HG03457 (cell line): ENCODE results near the gene ARHGEF16.

ENCODE experiments used
- ATAC-seq: cut with Tn5 transposase; IDR thresholded peaks from one replicate; pipeline ENCODE4 v1.9.1; 2021; ENCODE audit warnings: moderate number of reproducible peaks; ENCODE audit not compliant: unreplicated experiment

The ARHGEF16 gene

DNA sequence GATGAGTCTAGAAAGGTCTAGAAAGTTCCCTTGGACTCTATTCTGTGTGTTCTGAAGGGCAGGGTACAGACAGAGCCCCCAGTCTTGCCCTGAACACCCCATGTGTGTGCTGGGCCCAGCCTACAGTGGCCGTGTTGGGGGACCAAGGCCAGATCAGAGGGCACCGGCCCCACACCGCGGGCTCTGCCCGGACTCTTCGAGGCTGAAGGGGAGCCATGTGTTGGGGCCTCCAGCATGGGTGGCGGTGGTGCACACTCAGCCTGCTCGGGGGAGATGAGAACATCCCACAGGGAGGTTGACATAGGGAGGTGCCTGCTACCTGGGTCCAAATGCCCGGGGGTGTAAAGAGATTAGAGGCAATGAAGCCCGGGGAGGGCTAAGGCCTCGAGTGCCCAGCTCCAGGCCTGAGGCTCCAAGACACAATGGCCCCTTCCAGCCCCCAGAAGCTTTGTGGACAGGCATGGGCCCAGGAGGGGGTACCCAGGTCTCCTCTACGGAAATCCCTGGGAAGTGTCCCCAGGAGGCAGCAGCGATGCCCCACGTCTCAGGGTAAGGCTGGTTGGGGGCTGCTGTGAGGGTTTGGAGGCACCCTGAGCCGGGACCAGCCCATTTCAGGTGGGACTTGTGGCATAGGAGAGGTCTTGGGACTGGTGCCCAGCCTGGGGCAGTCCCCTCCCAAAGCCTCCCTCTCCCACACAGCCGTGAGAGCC lies 12.1 kb downstream of the ARHGEF16 start:
- ATAC-seq, result no peak

DNA sequence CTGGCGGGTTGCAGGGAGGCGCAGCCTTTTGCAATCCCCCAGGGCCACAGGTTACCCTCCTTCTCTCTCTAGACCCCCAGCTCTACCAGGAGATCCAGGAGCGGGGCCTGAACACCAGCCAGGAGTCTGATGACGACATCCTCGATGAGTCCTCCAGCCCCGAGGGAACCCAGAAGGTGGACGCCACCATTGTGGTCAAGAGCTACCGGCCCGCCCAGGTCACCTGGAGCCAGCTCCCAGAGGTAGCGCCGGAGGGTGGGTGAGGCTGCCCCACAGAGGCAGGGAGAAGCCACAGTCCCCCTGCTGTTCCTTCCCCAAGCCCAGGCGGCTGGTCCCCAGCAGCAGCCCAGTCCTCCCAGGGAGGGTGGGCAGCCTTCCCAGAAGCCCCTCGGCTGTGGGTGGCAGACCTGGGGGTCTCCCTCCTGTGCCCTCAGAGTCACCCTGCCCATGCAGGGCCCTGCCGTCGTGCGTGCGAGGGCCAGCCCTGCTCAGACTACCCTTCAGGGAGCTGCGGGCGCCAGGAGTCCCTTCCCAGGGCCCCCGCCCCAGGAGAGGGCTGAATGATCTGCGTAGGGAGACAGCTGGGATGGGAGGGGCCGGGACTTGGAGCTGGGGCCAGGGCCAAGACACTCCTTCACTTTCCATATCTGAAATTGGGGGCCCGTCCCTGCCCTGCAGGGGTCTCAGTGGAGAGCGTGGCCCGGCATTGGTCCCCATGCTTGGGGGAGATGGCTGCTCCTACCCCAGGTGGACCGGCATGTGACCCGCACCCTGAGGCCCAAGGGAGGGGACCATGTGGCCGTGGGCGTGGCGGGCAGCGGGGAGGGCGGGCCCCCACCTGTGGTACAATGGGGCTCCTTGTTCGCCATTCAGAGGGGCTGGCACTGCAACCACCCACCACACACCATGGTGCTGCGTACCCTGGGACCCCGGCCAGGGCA lies 12.9 kb downstream of the ARHGEF16 start:
- ATAC-seq, result no peak

DNA sequence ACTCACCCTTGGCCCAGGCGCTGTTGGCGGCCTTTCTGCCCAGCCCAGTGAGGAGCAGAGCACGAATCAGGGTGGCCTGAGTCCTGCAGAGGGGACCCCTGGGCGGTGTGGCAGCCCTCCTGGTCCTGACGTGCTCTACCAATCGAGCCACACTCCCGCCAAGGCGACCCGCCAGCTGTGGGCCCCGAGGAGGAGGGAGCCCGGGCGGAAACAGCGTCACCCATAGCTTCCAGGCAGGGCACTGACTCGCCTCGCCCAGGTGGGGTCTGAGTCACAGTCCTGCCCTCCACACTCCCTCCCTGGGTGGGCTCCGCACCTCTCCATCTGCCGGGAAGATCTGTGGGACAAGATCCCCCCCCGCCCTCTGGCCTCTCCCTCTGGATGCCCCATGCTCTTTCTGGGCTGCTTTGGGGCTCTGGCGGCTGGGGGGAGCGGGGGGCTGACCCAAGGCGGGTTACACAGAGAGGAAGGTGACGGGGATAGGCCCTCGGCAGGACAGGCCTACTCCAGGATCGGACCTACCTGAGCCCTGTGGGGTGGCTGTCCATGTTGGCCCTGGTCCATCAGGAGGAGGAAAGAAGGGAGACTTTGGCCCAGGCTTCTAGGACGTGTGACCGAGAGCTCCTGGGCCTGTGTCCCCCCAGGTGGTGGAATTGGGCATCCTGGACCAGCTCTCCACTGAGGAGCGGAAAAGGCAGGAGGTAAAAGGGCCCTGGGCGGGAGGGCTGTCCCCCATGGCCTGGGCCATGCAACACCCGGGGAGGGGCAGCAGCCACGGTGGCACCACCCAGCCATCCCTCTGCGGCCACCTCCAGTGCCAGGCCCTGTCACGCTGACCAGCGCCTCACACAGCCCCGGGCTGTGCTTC lies 14.0 kb downstream of the ARHGEF16 start:
- no peak for ATAC-seq

DNA sequence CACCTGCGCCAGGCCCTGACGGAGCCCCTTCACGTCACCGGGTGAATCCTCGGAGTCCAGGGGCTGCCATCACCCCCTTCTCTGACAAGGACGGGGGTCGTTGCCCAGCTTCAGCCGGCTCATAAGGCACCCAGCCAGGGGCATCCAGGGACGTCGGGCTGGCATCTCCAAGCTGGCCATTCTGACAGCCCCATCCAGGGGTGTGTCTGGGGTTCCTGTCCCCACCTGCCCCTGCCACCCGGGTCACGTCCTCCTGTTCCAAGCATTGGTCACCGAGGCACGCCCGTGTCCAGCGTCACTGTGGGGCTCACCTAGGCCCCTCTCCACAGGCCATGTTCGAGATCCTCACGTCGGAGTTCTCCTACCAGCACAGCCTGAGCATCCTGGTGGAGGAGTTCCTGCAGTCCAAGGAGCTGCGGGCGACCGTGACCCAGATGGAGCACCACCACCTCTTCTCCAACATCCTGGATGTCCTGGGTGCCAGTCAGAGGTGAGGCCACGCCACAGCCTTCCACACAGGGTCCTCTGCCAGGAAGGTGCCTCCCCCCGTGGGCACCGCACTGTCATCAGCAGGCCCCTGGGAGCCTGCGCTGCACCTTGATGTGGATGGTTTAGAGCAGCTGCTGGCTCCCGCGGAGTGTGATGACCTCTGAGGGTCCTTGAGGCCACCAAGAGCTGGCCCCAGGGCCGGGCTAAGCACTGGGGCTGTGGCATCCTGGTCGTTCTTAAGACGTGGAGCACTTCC lies 14.8 kb downstream of the ARHGEF16 start:
- ATAC-seq, result no peak

DNA sequence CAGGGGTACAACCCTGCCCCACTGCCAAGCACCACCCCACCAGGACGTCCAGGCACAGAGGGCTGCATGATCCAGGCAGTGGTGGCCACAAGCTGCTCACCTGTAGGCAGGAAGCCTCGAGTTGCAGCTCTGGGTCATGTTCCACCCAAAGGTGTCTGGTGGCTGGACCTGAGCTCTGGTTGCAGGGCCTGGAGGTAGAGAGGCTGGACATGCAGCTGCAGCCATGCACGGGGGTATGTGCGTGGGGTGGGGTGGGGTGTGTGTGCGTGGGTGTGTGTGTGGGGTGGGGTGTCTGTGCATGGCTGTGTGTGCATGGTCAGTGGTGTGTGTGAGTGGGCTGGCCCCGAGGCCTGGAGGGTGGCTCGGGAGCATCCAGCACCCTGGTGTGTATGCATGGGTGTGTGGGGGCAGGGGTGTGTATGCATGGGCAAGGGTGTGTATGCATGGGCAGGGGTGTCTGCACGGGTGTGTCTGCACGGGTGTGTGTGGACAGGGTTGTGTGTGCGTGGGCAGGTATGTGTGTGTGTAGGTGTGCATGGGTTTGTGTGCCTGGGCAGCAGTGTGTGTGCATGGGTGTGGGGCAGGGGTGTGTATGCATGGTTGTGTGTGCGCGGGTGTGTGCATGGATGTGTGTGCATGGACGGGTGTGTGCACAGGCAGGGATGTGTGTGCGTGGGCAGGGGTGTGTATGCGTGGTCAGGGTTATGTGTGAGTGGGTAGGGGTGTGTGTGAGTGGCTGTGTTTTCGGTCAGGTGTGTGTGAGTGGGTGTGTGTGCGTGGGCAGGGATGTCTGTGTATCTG lies 15.6 kb downstream of the ARHGEF16 start:
- ATAC-seq, result no peak

DNA sequence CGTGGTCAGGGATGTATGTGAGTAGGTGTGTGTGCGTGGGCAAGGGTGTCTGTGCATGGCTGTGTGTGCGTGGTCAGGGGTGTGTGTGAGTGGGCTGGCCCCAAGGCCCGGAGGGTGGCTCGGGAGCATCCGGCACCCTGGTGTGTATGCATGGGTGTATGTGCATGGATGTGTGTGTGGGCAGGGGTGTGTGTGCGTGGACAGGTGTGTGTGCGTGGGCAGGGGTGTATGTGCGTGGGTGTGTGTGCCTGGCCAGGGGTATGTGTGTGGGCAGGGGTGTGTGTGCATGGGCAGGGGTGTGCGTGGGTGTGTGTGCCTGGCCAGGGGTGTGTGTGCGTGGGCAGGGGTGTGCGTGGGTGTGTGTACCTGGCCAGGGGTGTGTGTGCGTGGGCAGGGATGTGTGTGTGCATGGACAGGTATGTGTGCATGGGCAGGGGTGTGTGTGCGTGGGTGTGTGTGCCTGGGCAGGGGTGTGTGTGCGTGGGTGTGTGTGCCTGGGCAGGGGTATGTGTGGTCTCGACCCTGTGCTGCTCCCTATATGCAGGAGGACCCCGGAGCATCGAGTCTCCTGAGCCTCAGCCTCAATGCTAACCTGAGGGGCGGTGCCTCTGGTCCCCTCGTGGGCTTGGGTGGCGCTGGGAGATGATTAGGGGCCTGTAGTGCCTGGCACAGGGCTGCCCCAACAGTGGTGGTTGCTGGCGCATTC lies 16.3 kb downstream of the ARHGEF16 start:
- no peak for ATAC-seq

DNA sequence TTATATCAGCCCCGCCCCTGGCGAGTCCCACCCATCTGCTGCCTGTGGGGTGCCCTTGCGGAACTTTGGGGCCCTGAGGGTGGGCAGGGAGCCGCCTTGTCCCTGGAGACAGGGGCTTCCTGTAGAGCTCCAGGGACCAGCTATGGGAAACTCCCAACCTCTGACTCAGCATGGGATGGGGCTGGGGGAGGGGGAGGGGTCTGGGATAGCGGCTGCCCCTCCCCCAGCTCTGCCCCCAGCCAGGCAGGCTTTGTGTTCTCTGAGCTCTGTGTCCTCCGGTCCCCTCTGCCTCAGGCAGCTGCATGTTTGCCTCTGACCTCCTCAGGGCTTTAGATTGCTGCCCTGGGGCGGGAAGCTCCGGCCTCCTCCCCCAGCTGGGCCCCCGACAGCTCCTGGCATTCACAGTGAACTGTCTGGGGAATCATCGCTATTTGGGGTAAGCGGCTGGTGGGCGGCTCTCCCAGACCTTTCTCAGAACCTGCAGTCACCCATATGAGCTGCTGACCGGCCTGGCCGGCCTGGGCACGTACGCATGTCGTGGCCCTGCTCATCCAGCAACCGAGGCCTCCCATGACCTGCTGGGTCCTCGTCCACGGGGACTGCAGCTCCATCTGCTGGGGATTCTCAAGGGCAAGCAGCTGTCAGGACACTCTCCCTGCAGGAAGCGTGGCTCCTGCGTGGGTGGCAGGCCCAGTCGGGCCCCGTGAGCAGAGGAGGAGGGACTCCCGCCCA lies 17.1 kb downstream of the ARHGEF16 start:
- no peak for ATAC-seq

DNA sequence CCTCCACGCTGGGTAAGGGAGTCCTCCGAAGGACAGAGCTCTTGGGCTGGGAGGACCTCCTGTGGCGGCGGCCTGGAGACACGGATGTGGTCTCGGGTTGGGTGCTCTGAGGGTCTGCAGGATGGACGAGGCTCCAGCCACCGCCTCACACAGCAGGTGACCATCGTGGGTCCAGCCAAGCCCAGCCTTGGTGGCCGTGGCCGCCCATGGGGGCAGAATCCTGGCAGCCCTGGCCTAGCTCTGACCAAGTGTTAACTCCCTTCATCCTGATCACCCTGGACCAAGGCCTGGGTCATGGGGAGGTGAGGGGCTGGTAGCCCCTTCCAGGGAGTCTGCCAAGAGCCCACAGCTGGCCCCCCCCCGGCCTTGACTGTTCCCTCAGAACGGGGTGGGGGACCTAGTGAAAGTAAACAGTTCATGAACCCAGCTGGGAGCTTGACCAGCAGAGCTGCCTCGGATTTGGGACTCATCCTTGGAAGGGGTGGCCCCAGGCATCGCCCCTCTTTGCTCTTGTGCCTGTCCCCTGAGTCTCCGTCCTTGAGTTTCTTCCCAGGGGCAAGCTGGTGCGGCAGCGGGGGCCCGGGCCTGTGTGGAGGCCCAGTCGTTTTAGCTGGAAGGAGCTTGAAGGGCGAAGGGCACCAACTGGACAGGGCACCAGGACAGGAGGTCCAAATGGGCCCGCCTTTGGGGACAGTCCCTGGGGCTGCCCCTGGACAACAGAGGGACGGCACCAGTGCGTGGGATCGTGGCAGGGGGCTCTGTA lies 17.8 kb downstream of the ARHGEF16 start:
- no peak for ATAC-seq

DNA sequence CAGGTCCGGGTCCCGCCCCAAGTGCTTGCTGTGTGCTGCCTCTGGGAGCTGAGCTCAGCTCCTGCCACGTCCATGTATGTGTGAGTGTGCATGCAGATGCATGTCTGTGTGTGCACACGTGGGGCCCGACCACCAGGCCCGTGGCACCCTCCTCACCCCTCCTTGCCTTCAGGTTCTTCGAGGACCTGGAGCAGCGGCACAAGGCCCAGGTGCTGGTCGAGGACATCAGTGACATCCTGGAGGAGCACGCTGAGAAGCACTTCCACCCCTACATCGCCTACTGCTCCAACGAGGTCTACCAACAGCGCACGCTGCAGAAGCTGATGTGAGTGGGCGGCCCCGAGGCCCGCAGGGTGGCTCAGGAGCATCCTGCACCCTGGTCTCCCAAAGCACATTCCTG lies 18.4 kb downstream of the ARHGEF16 start:
- ATAC-seq, result no peak

DNA sequence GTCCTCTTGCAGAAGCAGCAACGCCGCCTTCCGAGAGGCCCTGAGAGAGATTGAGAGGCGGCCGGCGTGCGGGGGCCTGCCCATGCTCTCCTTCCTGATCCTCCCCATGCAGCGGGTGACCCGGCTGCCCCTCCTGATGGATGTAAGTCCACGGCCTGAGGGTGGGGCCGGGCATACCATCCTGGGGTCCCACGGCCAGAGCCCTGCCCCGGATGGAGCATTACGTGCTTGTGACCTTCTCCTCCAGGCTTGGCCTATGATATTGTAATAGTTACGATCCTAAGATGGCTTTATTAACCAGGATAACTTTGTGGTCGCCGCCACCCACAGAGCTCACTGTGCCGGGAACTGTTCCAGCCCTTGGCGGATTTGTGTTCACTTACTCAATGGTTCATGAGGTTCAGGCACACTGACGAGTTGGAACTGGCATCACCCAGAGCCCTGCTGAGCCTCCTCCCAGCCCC lies 18.9 kb downstream of the ARHGEF16 start:
- ATAC-seq, result no peak

DNA sequence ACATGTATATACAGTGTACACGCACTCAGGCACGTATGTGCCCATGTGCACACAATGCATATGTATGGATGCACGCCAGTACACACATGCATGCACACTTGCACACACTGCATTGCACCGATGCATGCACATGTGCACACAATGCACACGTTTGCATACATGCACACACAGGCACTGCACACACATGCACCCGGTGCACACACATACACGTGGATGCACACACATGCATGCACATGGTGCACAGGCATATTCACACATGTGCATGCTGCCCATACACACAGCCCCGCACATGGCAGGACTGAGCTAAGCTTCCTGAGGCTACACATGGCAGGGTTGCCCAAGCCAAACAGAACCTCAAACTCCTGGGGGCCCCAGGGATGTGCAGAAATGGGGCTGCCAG lies 19.6 kb downstream of the ARHGEF16 start:
- ATAC-seq, result no peak

DNA sequence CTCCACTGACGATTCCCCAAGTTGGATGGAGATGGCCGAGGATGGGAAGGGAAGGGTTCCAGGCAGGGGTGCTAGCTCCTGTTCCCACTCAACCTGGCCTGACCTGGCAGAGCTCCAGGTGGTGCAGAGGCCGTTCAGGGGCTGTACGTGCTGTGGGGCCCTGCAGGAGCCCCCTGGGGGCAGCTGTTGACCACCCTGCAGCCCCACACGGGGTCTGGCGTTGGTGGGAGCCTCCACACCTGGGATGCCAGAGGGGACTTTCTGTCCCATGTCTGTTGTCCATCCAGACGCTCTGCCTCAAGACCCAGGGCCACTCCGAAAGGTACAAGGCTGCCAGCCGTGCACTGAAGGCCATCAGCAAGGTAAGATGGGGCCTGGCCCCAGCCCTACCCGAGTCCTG lies 20.0 kb downstream of the ARHGEF16 start:
- no peak for ATAC-seq

DNA sequence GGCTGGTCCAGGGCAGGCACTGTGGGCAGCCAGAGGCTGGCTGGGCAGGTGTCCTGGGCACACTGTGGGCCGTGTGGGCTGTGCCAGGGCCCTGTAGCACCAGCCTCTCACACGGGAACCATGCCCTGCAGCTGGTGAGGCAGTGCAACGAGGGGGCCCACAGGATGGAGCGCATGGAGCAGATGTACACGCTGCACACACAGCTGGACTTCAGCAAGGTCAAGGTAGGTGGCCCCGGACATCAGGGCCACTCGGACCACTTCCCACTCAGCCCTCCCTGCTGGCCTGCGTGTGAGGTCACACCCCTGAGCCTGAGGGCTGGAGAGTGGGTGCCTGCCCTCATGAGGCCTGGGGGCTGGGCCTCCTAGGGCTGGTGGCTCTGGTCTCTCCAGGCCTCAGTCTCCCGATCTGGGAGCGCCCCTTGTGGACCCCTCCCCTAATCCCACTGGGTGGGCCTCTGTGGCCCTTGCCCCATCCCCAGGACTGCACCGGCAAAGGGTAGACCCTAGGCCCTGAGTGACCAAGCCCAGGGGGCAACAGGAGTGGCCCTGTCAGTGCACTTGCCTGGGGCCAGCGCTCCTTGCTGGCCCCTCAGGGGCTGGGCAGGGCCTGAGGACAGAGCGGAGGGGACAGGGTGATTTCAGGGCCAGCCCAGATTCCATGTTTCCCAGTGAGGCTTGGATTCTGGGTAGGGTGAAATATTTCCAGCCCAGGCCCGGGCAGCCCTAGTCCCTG lies 21.5 kb downstream of the ARHGEF16 start:
- no peak for ATAC-seq

DNA sequence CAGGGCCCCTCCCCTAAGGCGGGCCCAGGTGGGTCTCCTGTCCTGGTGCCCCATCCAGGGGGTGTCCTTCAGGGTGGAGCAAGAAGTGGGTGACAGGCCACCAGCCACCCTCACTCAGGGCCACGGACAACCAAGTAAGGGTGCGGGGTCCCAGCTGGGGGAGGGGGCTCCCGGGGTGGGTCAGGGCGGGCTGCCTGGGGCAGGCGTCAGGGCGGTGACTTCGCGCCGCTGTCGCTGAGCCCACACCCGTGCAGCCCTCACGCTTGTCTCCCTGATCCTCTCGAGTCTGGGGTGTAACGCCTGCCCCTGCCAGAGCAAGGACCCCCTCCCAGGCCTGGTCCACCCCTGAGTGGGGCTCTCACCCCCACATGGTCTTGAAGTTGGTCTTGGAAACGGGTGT lies 22.2 kb downstream of the ARHGEF16 start:
- ATAC-seq, result no peak

DNA sequence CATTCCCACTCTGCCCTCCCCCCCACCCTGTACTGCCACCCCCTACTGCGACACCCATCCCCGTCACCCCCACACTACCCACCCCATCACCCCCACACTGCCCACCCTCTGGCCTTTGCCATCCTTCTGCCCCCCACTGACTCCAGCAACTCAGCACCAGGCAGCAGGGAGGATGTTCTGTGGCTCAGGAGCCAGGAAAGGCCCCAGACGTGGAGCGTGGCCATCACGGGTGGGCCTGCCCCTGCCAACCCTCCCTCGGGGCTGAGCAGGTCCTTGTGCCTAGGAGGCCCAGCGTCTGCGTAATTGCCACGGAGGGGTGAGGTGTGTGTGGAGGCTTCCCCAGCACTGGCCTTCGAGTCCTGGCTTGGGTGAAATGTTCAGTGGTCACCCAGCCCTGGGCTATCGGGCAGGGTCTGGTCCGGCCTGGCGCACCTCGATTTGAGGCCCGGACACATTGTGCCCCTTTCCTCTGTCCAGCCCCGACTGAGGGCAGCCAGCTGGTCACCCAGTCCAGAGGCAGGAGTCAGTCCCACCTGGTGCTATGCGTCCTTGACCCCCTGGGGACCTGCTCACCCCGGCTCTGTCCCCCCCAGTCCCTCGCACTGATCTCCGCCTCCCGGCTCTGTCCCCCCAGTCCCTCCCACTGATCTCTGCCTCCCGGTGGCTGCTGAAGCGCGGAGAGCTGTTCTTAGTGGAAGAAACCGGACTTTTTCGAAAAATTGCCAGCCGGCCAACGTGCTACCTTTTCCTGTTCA lies 23.0 kb downstream of the ARHGEF16 start:
- no peak for ATAC-seq

DNA sequence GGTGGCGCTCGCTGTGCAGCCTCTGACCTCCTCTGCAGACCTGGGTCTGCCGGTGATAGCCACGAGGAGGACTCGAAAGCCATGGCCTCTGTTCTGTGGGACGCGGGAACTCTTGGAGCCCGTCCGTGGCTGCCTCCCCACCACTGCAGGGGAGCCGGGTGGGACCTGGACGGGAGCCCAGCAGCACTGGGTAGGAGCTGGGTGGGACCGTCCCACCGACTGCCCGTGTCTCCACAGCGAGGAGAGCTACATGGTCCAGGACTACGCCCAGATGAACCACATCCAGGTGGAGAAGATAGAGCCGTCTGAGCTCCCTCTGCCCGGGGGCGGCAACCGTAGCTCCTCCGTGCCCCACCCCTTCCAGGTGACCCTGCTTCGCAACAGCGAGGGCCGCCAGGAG lies 23.7 kb downstream of the ARHGEF16 start:
- ATAC-seq, result no peak
